NCI-H187 (cell line): ENCODE results near the gene PRPF40B.
"Not testable (repeated sequence)": the region's sequence is repeated elsewhere in the genome, so short reads cannot be mapped to it uniquely, and the experiment has no call there.

Source experiments
- DNase-seq, 2 experiments: peaks; one replicate each; lab custom pipeline; 2025; lab: John Stamatoyannopoulos, UW

The PRPF40B gene

GRCh38 chr12:49609059-49609874 is 14.1 kb upstream of the PRPF40B start:
- DNase-seq, result no peak

- no peak for DNase-seq
These were observed 13.5 kb upstream of the PRPF40B start for GRCh38 chr12:49609875-49610154.

- DNase-seq, result not testable (repeated sequence)
These were observed 12.6 kb upstream of the PRPF40B start for GRCh38 chr12:49610785-49611184.

- no peak for DNase-seq
These were observed 11.2 kb upstream of the PRPF40B start for GRCh38 chr12:49612210-49612609.

GRCh38 chr12:49615725-49616124 is 7.6 kb upstream of the PRPF40B start:
- no peak for DNase-seq

GRCh38 chr12:49616533-49617219 is 6.7 kb upstream of the PRPF40B start:
- no peak for DNase-seq

GRCh38 chr12:49618576-49618975 is 4.8 kb upstream of the PRPF40B start:
- no peak for DNase-seq

GRCh38 chr12:49619286-49619685 is 4.1 kb upstream of the PRPF40B start:
- DNase-seq, result no peak

GRCh38 chr12:49621651-49622500 is 1.5 kb upstream of the PRPF40B start:
- DNase-seq, result no peak

- peak in 1 of 2 experiments; percentile 43 for DNase-seq
These were observed 740 bp upstream of the PRPF40B start for GRCh38 chr12:49622501-49623141.

- DNase-seq, result no peak
These were observed 1.7 kb downstream of the PRPF40B start for GRCh38 chr12:49624921-49625577.

GRCh38 chr12:49626169-49626835 is 2.9 kb downstream of the PRPF40B start:
- no peak for DNase-seq

GRCh38 chr12:49626836-49627235 is 3.5 kb downstream of the PRPF40B start:
- no peak for DNase-seq

- no peak for DNase-seq
These were observed 4.5 kb downstream of the PRPF40B start for GRCh38 chr12:49627752-49628360.

GRCh38 chr12:49631336-49631907 is 8.1 kb downstream of the PRPF40B start:
- no peak for DNase-seq

GRCh38 chr12:49632401-49632800 is 9.0 kb downstream of the PRPF40B start:
- no peak for DNase-seq

GRCh38 chr12:49632986-49633702 is 9.8 kb downstream of the PRPF40B start:
- DNase-seq, result no peak

- DNase-seq, result no peak
These were observed 10.5 kb downstream of the PRPF40B start for GRCh38 chr12:49633703-49634345.

- no peak for DNase-seq
These were observed 11.7 kb downstream of the PRPF40B start for GRCh38 chr12:49635036-49635435.
